Immature natural killer cell (primary cell): ENCODE results near the gene CACFD1. TPM values are rescaled to one million over a fixed set of nuclear protein-coding genes. Genes with fewer than 3 reads are reported as not detected.
A peak's percentile ranks its signal among the peaks of the same experiment; 100 is the strongest.

Experiments used
- DNase-seq, 3 donors: peaks; one replicate each; pipeline ENCODE4 v3.0.0; 2022; ENCODE audit warnings: mixed read lengths in 1 of 3
- H3K27ac Mint-ChIP-seq, 6 donors: one replicate each; pipeline ENCODE4 v1.8.0; 2020; ENCODE audit warnings: mixed read lengths in 6 of 6, mild to moderate bottlenecking in 5 of 6, inconsistent platforms in 4 of 6, moderate library complexity in 3 of 6
- H3K27me3 Mint-ChIP-seq, 3 donors: one replicate each; pipeline ENCODE4 v1.8.0; 2020 to 2021; ENCODE audit warnings: low read depth in 3 of 3, mild to moderate bottlenecking in 3 of 3, mixed read lengths in 3 of 3, moderate library complexity in 3 of 3, inconsistent platforms in 1 of 3
- H3K36me3 Mint-ChIP-seq, 3 donors: one replicate each; pipeline ENCODE4 v1.8.0; 2020; ENCODE audit warnings: mixed read lengths in 3 of 3, inconsistent platforms in 2 of 3, mild to moderate bottlenecking in 2 of 3
- H3K4me1 Mint-ChIP-seq, 2 donors: one replicate each; pipeline ENCODE4 v1.8.0; 2020; ENCODE audit warnings: inconsistent platforms in 2 of 2, mild to moderate bottlenecking in 2 of 2, mixed read lengths in 2 of 2, moderate library complexity in 1 of 2
- H3K4me3 Mint-ChIP-seq, 5 donors: one replicate each; pipeline ENCODE4 v1.8.0; 2020; ENCODE audit warnings: mild to moderate bottlenecking in 5 of 5, mixed read lengths in 5 of 5, inconsistent platforms in 3 of 5, moderate library complexity in 3 of 5
- H3K9me3 Mint-ChIP-seq, 6 donors: one replicate each; pipeline ENCODE4 v1.8.0; 2020; ENCODE audit warnings: mild to moderate bottlenecking in 6 of 6, mixed read lengths in 6 of 6, inconsistent platforms in 4 of 6, moderate library complexity in 3 of 6
- polyA plus RNA-seq, 3 donors: library from polyadenylated mRNA; unstranded; fragments of 300-500 nt; fragmentation: Illumina TruSeq; gene quantifications; one replicate each; pipeline ENCODE4 v1.2.3, GENCODE V29; 2021

CACFD1 gene
- polyA plus RNA-seq, 3 donors from 2014 or later = 5.3 to 11.3 (median 7.4) TPM

- no peak for DNase-seq
- H3K27ac Mint-ChIP-seq = no peak overlapping the region
- peaks cover under 1 to 1% of the 10 kb centered on the region in 2 donors for H3K4me1 Mint-ChIP-seq
- H3K36me3 Mint-ChIP-seq = no peaks in the 10 kb centered on the region
- no peaks in the 10 kb centered on the region for H3K9me3 Mint-ChIP-seq
- H3K27me3 Mint-ChIP-seq = peaks cover 0 to 5% (median 0%) of the 10 kb centered on the region in 3 donors
- H3K4me3 Mint-ChIP-seq = no peak overlapping the region
Measured at GRCh38 chr9:133474215-133474614, 14.4 kb downstream of the CACFD1 start.

GRCh38 chr9:133474853-133475252, 15.1 kb downstream of the CACFD1 start:
- Mint-ChIP-seq H3K27ac (no peak overlapping the region), H3K4me3 (no peak overlapping the region)

GRCh38 chr9:133475292-133476012, 15.7 kb downstream of the CACFD1 start:
- Mint-ChIP-seq H3K27ac (no peak overlapping the region), H3K4me3 (no peak overlapping the region), H3K4me1 (peaks cover 6 to 10% of the 10 kb centered on the region in 2 donors), H3K36me3 (no peaks in the 10 kb centered on the region), H3K27me3 (peaks cover 0 to 5% (median 2%) of the 10 kb centered on the region in 3 donors), H3K9me3 (no peaks in the 10 kb centered on the region)
- DNase-seq = no peak

More at GRCh38 chr9:133474853-133475252, 15.1 kb downstream of the CACFD1 start:
- Mint-ChIP-seq H3K36me3 (no peaks in the 10 kb centered on the region), H3K4me1 (peaks cover 6 to 7% of the 10 kb centered on the region in 2 donors), H3K9me3 (no peaks in the 10 kb centered on the region), H3K27me3 (peaks cover 0 to 5% (median 0%) of the 10 kb centered on the region in 3 donors)
- no peak for DNase-seq

GRCh38 chr9:133476036-133476931, 16.5 kb downstream of the CACFD1 start:
- no peak for DNase-seq
- H3K4me1 Mint-ChIP-seq = peaks cover 6 to 10% of the 10 kb centered on the region in 2 donors
- no peak overlapping the region for H3K27ac Mint-ChIP-seq
- H3K9me3 Mint-ChIP-seq = no peaks in the 10 kb centered on the region
- H3K4me3 Mint-ChIP-seq = no peak overlapping the region
- no peaks in the 10 kb centered on the region for H3K36me3 Mint-ChIP-seq
- H3K27me3 Mint-ChIP-seq = peaks cover 0 to 5% (median 2%) of the 10 kb centered on the region in 3 donors

GRCh38 chr9:133476941-133477340, 17.2 kb downstream of the CACFD1 start:
- no peaks in the 10 kb centered on the region for H3K9me3 Mint-ChIP-seq
- H3K36me3 Mint-ChIP-seq = no peaks in the 10 kb centered on the region
- H3K4me1 Mint-ChIP-seq = peaks cover 6 to 10% of the 10 kb centered on the region in 2 donors
- H3K27ac Mint-ChIP-seq = no peak overlapping the region
- no peak for DNase-seq
- H3K27me3 Mint-ChIP-seq = peaks cover 0 to 5% (median 2%) of the 10 kb centered on the region in 3 donors
- H3K4me3 Mint-ChIP-seq = no peak overlapping the region

GRCh38 chr9:133477461-133477860, 17.7 kb downstream of the CACFD1 start:
- H3K4me1 Mint-ChIP-seq = peaks cover 6 to 10% of the 10 kb centered on the region in 2 donors
- H3K36me3 Mint-ChIP-seq = no peaks in the 10 kb centered on the region
- peak overlapping the region in 4 of 5 donors; percentile 18 to 69 (median 45) for H3K4me3 Mint-ChIP-seq
- H3K27ac Mint-ChIP-seq = peak overlapping the region in 3 of 6 donors; percentile 17 to 73 (median 56)
- no peak for DNase-seq
- peaks cover 0 to 7% (median 2%) of the 10 kb centered on the region in 3 donors for H3K27me3 Mint-ChIP-seq
- H3K9me3 Mint-ChIP-seq = no peaks in the 10 kb centered on the region

- DNase-seq = no peak
- Mint-ChIP-seq H3K27ac (peak overlapping the region in 4 of 6 donors; percentile 17 to 73 (median 40)), H3K27me3 (peaks cover 2 to 7% (median 3%) of the 10 kb centered on the region in 3 donors), H3K36me3 (no peaks in the 10 kb centered on the region), H3K4me1 (peaks cover 6 to 10% of the 10 kb centered on the region in 2 donors), H3K4me3 (peak overlapping the region; percentile 53 to 69 (median 58)), H3K9me3 (no peaks in the 10 kb centered on the region)
Measured at GRCh38 chr9:133477992-133478850, 18.4 kb downstream of the CACFD1 start.

- Mint-ChIP-seq H3K9me3 (no peaks in the 10 kb centered on the region), H3K36me3 (no peaks in the 10 kb centered on the region), H3K4me3 (peak within 1 kb of the TSS; percentile 77 to 84 (median 81)), H3K27me3 (peaks cover 2 to 8% (median 7%) of the 10 kb centered on the region in 3 donors), H3K27ac (peak within 1 kb of the TSS; percentile 45 to 80 (median 64)), H3K4me1 (peaks cover 6 to 10% of the 10 kb centered on the region in 2 donors)
- peak; percentile 82 to 84 (median 82) for DNase-seq
Measured at GRCh38 chr9:133478851-133479711, 19.3 kb downstream of the CACFD1 start, which contains the start of gene SLC2A6. Gene SLC2A6 (minus strand): TSS chr9:133479099. CDS start chr9:133479059, 40 bp downstream.

GRCh38 chr9:133483611-133484010, 23.8 kb downstream of the CACFD1 start:
- Mint-ChIP-seq H3K9me3 (no peaks in the 10 kb centered on the region), H3K27ac (no peak overlapping the region), H3K4me3 (no peak overlapping the region), H3K36me3 (no peaks in the 10 kb centered on the region), H3K27me3 (peaks cover 2 to 11% (median 5%) of the 10 kb centered on the region in 3 donors), H3K4me1 (peaks cover 8 to 17% of the 10 kb centered on the region in 2 donors)
- DNase-seq = no peak

GRCh38 chr9:133484671-133485437, 25.1 kb downstream of the CACFD1 start:
- Mint-ChIP-seq H3K27ac (no peak overlapping the region), H3K4me3 (no peak overlapping the region), H3K9me3 (no peaks in the 10 kb centered on the region), H3K36me3 (no peaks in the 10 kb centered on the region), H3K27me3 (peaks cover 5 to 11% (median 9%) of the 10 kb centered on the region in 3 donors), H3K4me1 (peaks cover 3 to 10% of the 10 kb centered on the region in 2 donors)
- DNase-seq = no peak

GRCh38 chr9:133485531-133486260, 25.9 kb downstream of the CACFD1 start:
- peak overlapping the region in 3 of 5 donors; percentile 18 to 52 (median 46) for H3K4me3 Mint-ChIP-seq

More at GRCh38 chr9:133485531-133486260, 25.9 kb downstream of the CACFD1 start:
- Mint-ChIP-seq H3K9me3 (no peaks in the 10 kb centered on the region), H3K27me3 (peaks cover 5 to 11% (median 7%) of the 10 kb centered on the region in 3 donors), H3K36me3 (no peaks in the 10 kb centered on the region), H3K4me1 (peaks cover 3 to 7% of the 10 kb centered on the region in 2 donors), H3K27ac (peak overlapping the region in 1 of 6 donors; percentile 58)
- no peak for DNase-seq
